ENCODE measurements around the gene KAT7. TPM values are rescaled to one million over a fixed set of nuclear protein-coding genes. Genes with fewer than 3 reads are reported as not detected.
A peak's percentile ranks its signal among the peaks of the same experiment; 100 is the strongest.
"Not testable (repeated sequence)": the region's sequence is repeated elsewhere in the genome, so short reads cannot be mapped to it uniquely, and the experiment has no call there.

Gene KAT7
- total and polyA plus RNA-seq, 2 experiments from 2014 or later, result 20.9 to 27.5 TPM

DNA sequence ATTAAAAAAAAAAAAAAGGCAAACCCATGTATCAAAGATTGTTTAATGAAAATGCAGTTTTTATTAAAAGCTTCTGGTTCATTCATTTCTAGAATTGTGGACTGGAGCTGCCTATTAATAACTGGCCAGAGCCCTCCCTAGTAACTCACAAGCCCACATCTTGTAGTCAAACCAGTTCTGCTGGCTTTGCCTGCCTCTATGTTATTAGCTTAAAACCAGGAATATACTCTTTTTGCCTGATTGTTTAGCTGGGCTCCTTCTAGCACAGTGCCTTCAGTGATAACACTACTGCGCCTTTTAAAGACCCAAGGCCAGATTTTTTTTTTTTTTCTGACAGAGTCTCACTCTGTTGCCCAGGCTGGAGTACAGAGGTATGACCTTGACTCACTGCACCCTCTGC, 33.4 kb downstream of the KAT7 start:
- Histone ChIP-seq H3K27me3 (replicated peaks; ENCODE audit: insufficient read depth) (no peaks in the 10 kb centered on the region), H3F3A (ENCODE audit: insufficient read depth) (peaks cover 15% of the 10 kb centered on the region; the same call in 1 of the 2 replicates), H3K9me2 (ENCODE audit: insufficient read depth) (no peaks in the 10 kb centered on the region), H4K20me1 (ENCODE audit: insufficient read depth) (no peaks in the 10 kb centered on the region), H3K79me2 (ENCODE audit: insufficient read depth) (peaks cover 20% of the 10 kb centered on the region), H3K4me2 (ENCODE audit: unreplicated experiment) (no peak overlapping the region), H3K4me1 (ENCODE audit: insufficient read depth) (peaks cover 14% of the 10 kb centered on the region), H3K9me3 (ENCODE audit: low read depth) (no peaks in the 10 kb centered on the region), H2AFZ (no peak overlapping the region), H3K4me3 (no peak overlapping the region), H3K27ac (no peak overlapping the region), H3K36me3 (ENCODE audit: low read depth) (peaks cover 52% of the 10 kb centered on the region), H3K9ac (no peak overlapping the region)
- TF ChIP-seq EZH2phosphoT487 (IDR thresholded peaks at IDR 0.05; ENCODE audit: insufficient read depth, low read depth), result no peak
- TF ChIP-seq EZH2 (IDR thresholded peaks at IDR 0.05; ENCODE audit: insufficient read depth, poor library complexity, severe bottlenecking), result no peak
- DNase-seq, result no peak
- in situ Hi-C loops (cut with MboI), result no loop called here
- WGBS, 2 experiments (ENCODE audit: low coverage in 1 of 2, low lambda C conversion rate in 2 of 2, missing lambda C conversion rate in 2 of 2), result 93 to 100% methylated on average over 1 of the region's 1 CpG

DNA sequence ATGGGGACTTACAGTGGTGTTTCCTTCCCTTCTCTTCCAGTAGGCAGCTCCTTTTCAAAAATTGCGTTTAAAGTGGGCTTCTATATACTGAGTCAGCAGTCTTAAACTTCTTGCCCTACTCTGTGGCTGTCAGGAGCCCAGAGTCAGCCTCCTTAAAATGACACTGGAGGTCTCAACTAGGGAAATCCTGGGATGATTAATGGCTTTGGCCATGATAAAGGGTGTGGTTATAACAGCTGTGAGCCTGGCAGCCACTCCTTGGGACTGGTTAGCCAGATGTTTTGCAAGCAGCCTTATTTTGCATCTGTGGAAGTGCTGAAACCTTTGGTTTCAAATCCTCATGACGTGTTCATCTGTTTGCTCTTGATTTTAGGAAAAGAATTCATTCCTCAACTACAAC, 34.3 kb downstream of the KAT7 start:
- DNase-seq, result peak; percentile 83
- no peak overlapping the region for H3K9ac ChIP-seq
- H3K4me3 ChIP-seq, result no peak overlapping the region
- H3K9me2 ChIP-seq (ENCODE audit: insufficient read depth), result no peaks in the 10 kb centered on the region
- peaks cover 14% of the 10 kb centered on the region for H3K4me1 ChIP-seq (ENCODE audit: insufficient read depth)
- 20 to 22% methylated on average over 2 of the region's 2 CpGs for WGBS, 2 experiments (ENCODE audit: low coverage in 1 of 2, low lambda C conversion rate in 2 of 2, missing lambda C conversion rate in 2 of 2)
- H3K4me2 ChIP-seq (ENCODE audit: unreplicated experiment), result no peak overlapping the region
- peak overlapping the region; percentile 56 for H3K27ac ChIP-seq
- H3K9me3 ChIP-seq (ENCODE audit: low read depth), result no peaks in the 10 kb centered on the region
- H3K36me3 ChIP-seq (ENCODE audit: low read depth), result peaks cover 49% of the 10 kb centered on the region
- H4K20me1 ChIP-seq (ENCODE audit: insufficient read depth), result no peaks in the 10 kb centered on the region
- no peak for TF ChIP-seq EZH2 (IDR thresholded peaks at IDR 0.05; ENCODE audit: insufficient read depth, poor library complexity, severe bottlenecking)
- no peak for TF ChIP-seq EZH2phosphoT487 (IDR thresholded peaks at IDR 0.05; ENCODE audit: insufficient read depth, low read depth)
- no peak overlapping the region for H2AFZ ChIP-seq
- peaks cover 13% of the 10 kb centered on the region for H3K79me2 ChIP-seq (ENCODE audit: insufficient read depth)
- H3K27me3 ChIP-seq (replicated peaks; ENCODE audit: insufficient read depth), result no peaks in the 10 kb centered on the region
- peaks cover 15% of the 10 kb centered on the region; the same call in 1 of the 2 replicates for H3F3A ChIP-seq (ENCODE audit: insufficient read depth)
- in situ Hi-C loops (cut with MboI), result no loop called here

DNA sequence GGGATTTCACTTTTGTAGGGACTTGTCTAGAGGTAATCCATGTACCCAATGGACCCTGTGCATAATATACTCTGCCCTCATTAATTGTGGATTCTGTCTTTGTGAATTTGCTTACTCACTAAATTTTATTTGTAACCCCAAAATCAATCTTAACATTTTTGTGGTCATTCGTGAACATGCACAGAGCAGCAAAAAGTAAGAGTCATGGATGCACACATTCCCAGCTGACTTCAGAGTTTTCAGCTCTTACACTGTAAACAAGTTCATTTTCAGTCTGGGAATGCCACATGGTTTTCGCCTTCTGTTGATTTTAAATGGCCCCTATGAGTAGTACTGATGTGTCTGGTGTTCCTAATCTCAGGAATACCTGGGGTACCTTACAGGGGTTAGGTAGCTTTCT, 35.1 kb downstream of the KAT7 start:
- Histone ChIP-seq H3K4me1 (ENCODE audit: insufficient read depth) (peaks cover 18% of the 10 kb centered on the region), H3K9me2 (ENCODE audit: insufficient read depth) (no peaks in the 10 kb centered on the region), H4K20me1 (ENCODE audit: insufficient read depth) (no peaks in the 10 kb centered on the region), H3K36me3 (ENCODE audit: low read depth) (peaks cover 49% of the 10 kb centered on the region), H3K27me3 (replicated peaks; ENCODE audit: insufficient read depth) (no peaks in the 10 kb centered on the region), H3F3A (ENCODE audit: insufficient read depth) (peaks cover 15% of the 10 kb centered on the region; the same call in 1 of the 2 replicates), H3K27ac (peak overlapping the region; percentile 56), H3K9me3 (ENCODE audit: low read depth) (no peaks in the 10 kb centered on the region), H3K4me3 (no peak overlapping the region), H3K79me2 (ENCODE audit: insufficient read depth) (peaks cover 13% of the 10 kb centered on the region), H2AFZ (no peak overlapping the region), H3K9ac (no peak overlapping the region), H3K4me2 (ENCODE audit: unreplicated experiment) (no peak overlapping the region)
- TF ChIP-seq EZH2 (IDR thresholded peaks at IDR 0.05; ENCODE audit: insufficient read depth, poor library complexity, severe bottlenecking) (no peak), EZH2phosphoT487 (IDR thresholded peaks at IDR 0.05; ENCODE audit: insufficient read depth, low read depth) (no peak)
- DNase-seq, result peak; percentile 50
- in situ Hi-C loops (cut with MboI), result no loop called here
- WGBS, 2 experiments (ENCODE audit: low coverage in 1 of 2, low lambda C conversion rate in 2 of 2, missing lambda C conversion rate in 2 of 2), result 55 to 59% methylated on average over 2 of the region's 2 CpGs

DNA sequence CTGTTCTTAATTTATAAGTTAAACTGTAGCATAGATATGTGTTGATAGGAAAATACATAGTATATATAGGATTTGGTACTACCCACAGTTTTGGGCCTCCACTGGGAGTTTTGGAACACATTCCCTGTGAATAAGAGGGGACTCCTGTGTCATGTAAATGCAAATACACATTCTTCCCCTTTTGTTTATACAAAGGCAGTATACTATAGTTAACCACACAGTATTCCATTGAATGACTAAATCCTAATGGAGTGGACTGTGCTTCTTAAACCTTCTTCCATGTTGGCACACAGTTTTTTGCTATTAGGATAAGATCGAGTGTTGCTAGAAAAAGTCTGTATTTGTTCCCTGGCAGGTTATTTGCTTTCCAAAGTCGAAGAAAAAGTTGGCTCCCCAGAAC, 37.2 kb downstream of the KAT7 start:
- H2AFZ ChIP-seq, result no peak overlapping the region
- peaks cover 18% of the 10 kb centered on the region for H3K4me1 ChIP-seq (ENCODE audit: insufficient read depth)
- H3K9ac ChIP-seq, result no peak overlapping the region
- no peak overlapping the region for H3K4me2 ChIP-seq (ENCODE audit: unreplicated experiment)
- WGBS, 2 experiments (ENCODE audit: low coverage in 1 of 2, low lambda C conversion rate in 2 of 2, missing lambda C conversion rate in 2 of 2), result 61 to 74% methylated on average over 2 of the region's 2 CpGs
- DNase-seq, result no peak
- H3K36me3 ChIP-seq (ENCODE audit: low read depth), result peaks cover 52% of the 10 kb centered on the region
- H4K20me1 ChIP-seq (ENCODE audit: insufficient read depth), result no peaks in the 10 kb centered on the region
- no peaks in the 10 kb centered on the region for H3K9me2 ChIP-seq (ENCODE audit: insufficient read depth)
- no peaks in the 10 kb centered on the region for H3K27me3 ChIP-seq (replicated peaks; ENCODE audit: insufficient read depth)
- TF ChIP-seq EZH2phosphoT487 (IDR thresholded peaks at IDR 0.05; ENCODE audit: insufficient read depth, low read depth) (no peak), EZH2 (IDR thresholded peaks at IDR 0.05; ENCODE audit: insufficient read depth, poor library complexity, severe bottlenecking) (no peak)
- H3K9me3 ChIP-seq (ENCODE audit: low read depth), result no peaks in the 10 kb centered on the region
- 0 out of 2 replicates have a peak, but pooled peaks cover 2% of the 10 kb centered on the region for H3K79me2 ChIP-seq (ENCODE audit: insufficient read depth)
- H3K27ac ChIP-seq, result no peak overlapping the region
- no peak overlapping the region for H3K4me3 ChIP-seq
- in situ Hi-C loops (cut with MboI), result no loop called here
- H3F3A ChIP-seq (ENCODE audit: insufficient read depth), result peaks cover 15% of the 10 kb centered on the region; the same call in 1 of the 2 replicates

DNA sequence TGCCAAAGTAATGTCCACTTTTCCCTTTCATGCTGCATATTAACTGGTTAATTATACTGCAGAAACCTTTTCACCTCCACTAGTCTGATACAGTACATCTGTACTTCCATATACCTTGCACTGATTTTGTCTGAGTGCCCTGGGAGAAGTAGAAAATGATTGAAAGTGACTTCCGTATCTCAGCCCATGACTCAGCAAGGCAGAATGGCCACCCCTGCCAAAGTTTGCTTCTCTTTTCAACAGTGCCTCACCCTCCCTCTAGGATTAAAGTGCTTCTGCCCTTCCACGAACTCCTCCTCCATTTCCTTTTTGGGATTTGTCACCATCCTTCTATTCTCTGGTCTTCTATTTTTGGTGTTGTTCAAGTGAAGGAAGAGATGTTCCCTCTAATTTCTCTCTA, 39.8 kb downstream of the KAT7 start:
- H3K9me3 ChIP-seq (ENCODE audit: low read depth); H3K27me3 ChIP-seq (replicated peaks; ENCODE audit: insufficient read depth); H4K20me1 ChIP-seq (ENCODE audit: insufficient read depth); H3K4me3 ChIP-seq; H3K27ac ChIP-seq; in situ Hi-C loops (cut with MboI); H3K4me2 ChIP-seq (ENCODE audit: unreplicated experiment); H2AFZ ChIP-seq; H3K79me2 ChIP-seq (ENCODE audit: insufficient read depth); H3K9me2 ChIP-seq (ENCODE audit: insufficient read depth); H3F3A ChIP-seq (ENCODE audit: insufficient read depth); H3K9ac ChIP-seq: not testable (repeated sequence)
- H3K36me3 ChIP-seq (ENCODE audit: low read depth), result peaks cover 44% of the 10 kb centered on the region
- 22 to 24% methylated on average over 2 of the region's 2 CpGs for WGBS, 2 experiments (ENCODE audit: low coverage in 1 of 2, low lambda C conversion rate in 2 of 2, missing lambda C conversion rate in 2 of 2)
- DNase-seq, result peak; percentile 56
- H3K4me1 ChIP-seq (ENCODE audit: insufficient read depth), result peaks cover 11% of the 10 kb centered on the region
